Natural killer cell (primary cell): ENCODE data around the gene HCN1. TPM values are rescaled to one million over a fixed set of nuclear protein-coding genes. Genes with fewer than 3 reads are reported as not detected.
"Not testable (repeated sequence)": the region's sequence is repeated elsewhere in the genome, so short reads cannot be mapped to it uniquely, and the experiment has no call there.

Experiments used
- ATAC-seq, 3 donors: fragments of 150-1000 bp in 2 of 3; fragments of 200-7000 bp in 1 of 3; cut with Tn5 transposase; 1 replicate in 1 of 3; 2 replicates in 2 of 3; pipeline ENCODE4 v1.10.0; 2021; ENCODE audit warnings: mild to moderate bottlenecking in 2 of 3, moderate library complexity in 2 of 3
- DNase-seq, 2 donors: peaks; one replicate each; pipeline versions ENCODE4 v3.0.0 to v3.0.0-alpha.2; 2013 to 2021; ENCODE audit warnings: mixed read lengths in 1 of 2
- H3K27ac ChIP-seq: one replicate; pipeline ENCODE4 v1.5.1; 2013; ENCODE audit warnings: mild to moderate bottlenecking, low read length
- H3K27me3 ChIP-seq: one replicate; pipeline ENCODE4 v1.6.1; 2013; ENCODE audit warnings: low read length; ENCODE audit not compliant: control insufficient read depth, insufficient read depth
- H3K36me3 ChIP-seq: one replicate; pipeline ENCODE4 v1.6.1; 2013; ENCODE audit warnings: low read length; ENCODE audit not compliant: control insufficient read depth, insufficient read depth
- H3K4me1 ChIP-seq: one replicate; pipeline ENCODE4 v1.6.1; 2013; ENCODE audit warnings: low read length; ENCODE audit not compliant: control insufficient read depth, insufficient read depth
- H3K4me3 ChIP-seq: one replicate; pipeline ENCODE4 v1.5.1; 2013; ENCODE audit warnings: low read length
- H3K9me3 ChIP-seq: one replicate; pipeline ENCODE4 v1.6.1; 2013; ENCODE audit warnings: low read length; ENCODE audit not compliant: control insufficient read depth, insufficient read depth
- H3K27ac Mint-ChIP-seq, 2 donors: one replicate each; pipeline ENCODE4 v1.8.0; 2022; ENCODE audit warnings: mild to moderate bottlenecking in 2 of 2, mixed read lengths in 2 of 2, moderate library complexity in 1 of 2
- H3K27me3 Mint-ChIP-seq, 2 donors: one replicate each; pipeline ENCODE4 v1.8.0; 2022; ENCODE audit warnings: low read depth in 2 of 2, mixed read lengths in 2 of 2
- H3K36me3 Mint-ChIP-seq: one replicate; pipeline ENCODE4 v1.8.0; 2022; ENCODE audit warnings: mixed read lengths
- H3K4me1 Mint-ChIP-seq, 2 donors: one replicate each; pipeline ENCODE4 v1.8.0; 2022; ENCODE audit warnings: mixed read lengths in 2 of 2
- H3K4me3 Mint-ChIP-seq: one replicate; pipeline ENCODE4 v1.8.0; 2022; ENCODE audit warnings: mild to moderate bottlenecking, moderate library complexity, mixed read lengths
- H3K9me3 Mint-ChIP-seq, 2 donors: one replicate each; pipeline ENCODE4 v1.8.0; 2022; ENCODE audit warnings: mixed read lengths in 2 of 2
- WGBS: methylation state at CpG from one replicate; pipeline ENCODE4 v1.1.7; 2013; ENCODE audit warnings: missing lambda C conversion rate; ENCODE audit not compliant: insufficient coverage; 5-methylcytosine and 5-hydroxymethylcytosine counted together
- intact Hi-C: fragments of 100-400 bp; cut with micrococcal nuclease; formaldehyde crosslinking; loops from one replicate; pipeline ENCODE4 v1.14.2; 2022
- total RNA-seq, 4 donors: library from RNA; stranded (reverse); fragments of 120-200 nt in 1 of 4; gene quantifications; one replicate each; pipeline versions ENCODE4 v1.2.3 to v1.2.4, GENCODE V29; 2013 to 2022
- TF ChIP-seq, protein P1 (sequence below): fragments of 200-600 bp; IDR thresholded peaks from one replicate; pipeline ENCODE4 v1.8.0; 2022; ENCODE audit warnings: antibody characterized with exemption

HCN1 gene
- total RNA-seq, 3 donors from 2014 or later (not counting 1 experiment from before 2014, with no cell fraction given) = not detected

DNA sequence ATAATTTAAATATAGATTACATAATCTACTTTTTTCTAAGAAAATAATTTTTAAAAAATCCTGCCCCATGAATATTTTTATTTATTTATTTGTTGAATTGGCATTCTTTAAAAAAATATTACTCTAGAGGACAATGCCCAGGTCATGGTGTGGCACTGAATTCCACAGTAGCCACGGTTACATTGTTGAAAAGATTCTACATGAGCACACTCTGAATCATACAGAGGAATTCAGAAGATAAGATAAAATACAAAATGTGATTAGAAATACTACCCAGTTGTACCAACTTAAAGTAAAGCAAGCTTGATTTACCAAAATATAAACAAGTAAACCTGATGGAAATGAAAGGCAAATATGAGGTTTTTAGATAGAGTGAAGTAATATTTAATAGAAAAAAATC lies 183.7 kb downstream of the HCN1 start:
- Histone ChIP-seq H3K27me3 (no peaks in the 10 kb centered on the region), H3K27ac (no peak overlapping the region), H3K36me3 (no peaks in the 10 kb centered on the region), H3K9me3 (no peaks in the 10 kb centered on the region), H3K4me1 (no peaks in the 10 kb centered on the region), H3K4me3 (no peak overlapping the region)
- WGBS = no CpG with 5 or more reads among the region's 1 CpG
- no peaks in the 10 kb centered on the region for H3K36me3 Mint-ChIP-seq
- H3K4me3 Mint-ChIP-seq = no peak overlapping the region
- no peaks in the 10 kb centered on the region for H3K4me1 Mint-ChIP-seq
- H3K9me3 Mint-ChIP-seq = peaks cover 18 to 24% of the 10 kb centered on the region in 2 donors
- H3K27ac Mint-ChIP-seq = no peak overlapping the region
- TF ChIP-seq, protein P1, sequence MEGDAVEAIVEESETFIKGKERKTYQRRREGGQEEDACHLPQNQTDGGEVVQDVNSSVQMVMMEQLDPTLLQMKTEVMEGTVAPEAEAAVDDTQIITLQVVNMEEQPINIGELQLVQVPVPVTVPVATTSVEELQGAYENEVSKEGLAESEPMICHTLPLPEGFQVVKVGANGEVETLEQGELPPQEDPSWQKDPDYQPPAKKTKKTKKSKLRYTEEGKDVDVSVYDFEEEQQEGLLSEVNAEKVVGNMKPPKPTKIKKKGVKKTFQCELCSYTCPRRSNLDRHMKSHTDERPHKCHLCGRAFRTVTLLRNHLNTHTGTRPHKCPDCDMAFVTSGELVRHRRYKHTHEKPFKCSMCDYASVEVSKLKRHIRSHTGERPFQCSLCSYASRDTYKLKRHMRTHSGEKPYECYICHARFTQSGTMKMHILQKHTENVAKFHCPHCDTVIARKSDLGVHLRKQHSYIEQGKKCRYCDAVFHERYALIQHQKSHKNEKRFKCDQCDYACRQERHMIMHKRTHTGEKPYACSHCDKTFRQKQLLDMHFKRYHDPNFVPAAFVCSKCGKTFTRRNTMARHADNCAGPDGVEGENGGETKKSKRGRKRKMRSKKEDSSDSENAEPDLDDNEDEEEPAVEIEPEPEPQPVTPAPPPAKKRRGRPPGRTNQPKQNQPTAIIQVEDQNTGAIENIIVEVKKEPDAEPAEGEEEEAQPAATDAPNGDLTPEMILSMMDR = no peak
- DNase-seq (no peak), ATAC-seq (no peak)
- no peaks in the 10 kb centered on the region for H3K27me3 Mint-ChIP-seq
- intact Hi-C loops = no loop called here

DNA sequence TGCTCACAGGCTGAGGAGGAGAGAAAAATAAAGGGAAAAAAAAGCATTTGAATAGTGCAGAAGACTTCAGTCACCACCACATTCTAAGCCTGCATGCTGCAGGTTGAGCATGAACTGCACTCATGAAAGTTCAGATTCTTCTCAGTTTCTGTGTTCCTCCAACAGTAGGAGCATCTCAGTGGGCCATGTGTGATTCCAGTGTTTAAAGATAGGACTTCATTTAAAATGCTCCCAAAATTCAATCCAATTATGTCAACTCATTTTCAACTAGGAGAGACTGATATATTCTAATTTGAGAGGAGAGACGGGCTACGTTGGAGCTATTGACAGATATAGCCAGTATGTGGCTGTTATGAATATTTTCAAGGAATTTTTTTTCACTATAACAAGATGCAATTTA lies 186.8 kb downstream of the HCN1 start:
- Mint-ChIP-seq H3K9me3 (peaks cover 14 to 20% of the 10 kb centered on the region in 2 donors), H3K27ac (no peak overlapping the region), H3K36me3 (no peaks in the 10 kb centered on the region), H3K4me3 (no peak overlapping the region), H3K27me3 (no peaks in the 10 kb centered on the region), H3K4me1 (no peaks in the 10 kb centered on the region)
- ATAC-seq (no peak), DNase-seq (no peak)
- H3K27ac ChIP-seq = no peak overlapping the region
- no CpG with 5 or more reads among the region's 2 CpGs for WGBS
- H3K4me1 ChIP-seq = no peaks in the 10 kb centered on the region
- H3K4me3 ChIP-seq = no peak overlapping the region
- no peaks in the 10 kb centered on the region for H3K9me3 ChIP-seq
- TF ChIP-seq, protein P1 = no peak
- H3K27me3 ChIP-seq = no peaks in the 10 kb centered on the region
- intact Hi-C loops = no loop called here
- H3K36me3 ChIP-seq = no peaks in the 10 kb centered on the region

DNA sequence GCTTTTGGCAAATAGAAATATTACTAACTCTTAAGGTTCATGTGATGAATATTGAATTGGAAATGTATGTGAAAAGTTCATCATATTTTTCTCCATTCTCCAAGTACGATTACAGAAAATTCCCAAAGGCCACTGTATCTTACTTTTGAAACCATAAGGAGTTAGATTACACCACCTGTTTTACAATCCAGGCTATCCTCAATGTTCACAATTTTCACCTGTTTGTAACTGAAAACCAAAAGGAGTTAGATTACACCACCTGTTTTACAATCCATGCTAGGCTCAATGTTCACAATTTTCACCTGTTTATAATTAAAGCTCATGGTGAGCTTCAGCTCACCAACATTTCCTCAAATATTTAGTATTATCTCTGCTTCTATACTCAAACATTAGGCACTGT lies 188.0 kb downstream of the HCN1 start:
- H3K9me3 Mint-ChIP-seq = peaks cover 12 to 18% of the 10 kb centered on the region in 2 donors
- H3K27me3 ChIP-seq = no peaks in the 10 kb centered on the region
- H3K4me1 ChIP-seq = no peaks in the 10 kb centered on the region
- H3K27ac ChIP-seq = no peak overlapping the region
- no peak for ATAC-seq
- TF ChIP-seq, protein P1 = no peak
- intact Hi-C loops = no loop called here
- no peak overlapping the region for H3K27ac Mint-ChIP-seq
- H3K36me3 Mint-ChIP-seq = no peaks in the 10 kb centered on the region
- DNase-seq = no peak
- no peaks in the 10 kb centered on the region for H3K36me3 ChIP-seq
- no peaks in the 10 kb centered on the region for H3K27me3 Mint-ChIP-seq
- no peaks in the 10 kb centered on the region for H3K9me3 ChIP-seq
- H3K4me3 Mint-ChIP-seq = no peak overlapping the region
- WGBS = 86% methylated on average over 1 of the region's 1 CpG
- H3K4me3 ChIP-seq = no peak overlapping the region
- no peaks in the 10 kb centered on the region for H3K4me1 Mint-ChIP-seq

DNA sequence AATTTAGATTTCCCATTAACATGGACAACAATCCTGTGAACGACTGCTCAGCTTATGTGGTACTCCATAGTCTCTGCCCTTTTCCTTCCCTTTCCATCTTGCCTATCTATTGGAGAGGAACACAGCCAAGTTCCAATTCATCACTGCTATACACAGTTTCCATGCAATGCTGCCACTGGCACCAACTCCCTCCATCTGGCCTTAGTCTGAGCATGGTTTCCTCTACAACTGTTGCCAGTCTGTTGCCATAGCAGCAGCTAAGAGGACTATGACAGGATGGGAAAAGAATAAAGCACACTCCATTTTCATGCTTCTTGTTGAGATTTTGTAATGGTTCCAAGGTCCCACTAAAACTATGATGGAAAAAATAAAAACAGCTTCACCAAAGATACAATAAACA lies 189.0 kb downstream of the HCN1 start:
- Mint-ChIP-seq H3K27me3 (no peaks in the 10 kb centered on the region), H3K9me3 (peaks cover 13 to 15% of the 10 kb centered on the region in 2 donors), H3K4me3 (no peak overlapping the region), H3K27ac (no peak overlapping the region), H3K4me1 (no peaks in the 10 kb centered on the region), H3K36me3 (no peaks in the 10 kb centered on the region)
- ATAC-seq (no peak), DNase-seq (no peak)
- Histone ChIP-seq H3K36me3 (no peaks in the 10 kb centered on the region), H3K27ac (no peak overlapping the region), H3K27me3 (no peaks in the 10 kb centered on the region), H3K4me1 (no peaks in the 10 kb centered on the region), H3K9me3 (no peaks in the 10 kb centered on the region), H3K4me3 (no peak overlapping the region)
- TF ChIP-seq, protein P1 = no peak
- intact Hi-C loops = no loop called here
- WGBS = 5% methylated on average over 1 of the region's 1 CpG

DNA sequence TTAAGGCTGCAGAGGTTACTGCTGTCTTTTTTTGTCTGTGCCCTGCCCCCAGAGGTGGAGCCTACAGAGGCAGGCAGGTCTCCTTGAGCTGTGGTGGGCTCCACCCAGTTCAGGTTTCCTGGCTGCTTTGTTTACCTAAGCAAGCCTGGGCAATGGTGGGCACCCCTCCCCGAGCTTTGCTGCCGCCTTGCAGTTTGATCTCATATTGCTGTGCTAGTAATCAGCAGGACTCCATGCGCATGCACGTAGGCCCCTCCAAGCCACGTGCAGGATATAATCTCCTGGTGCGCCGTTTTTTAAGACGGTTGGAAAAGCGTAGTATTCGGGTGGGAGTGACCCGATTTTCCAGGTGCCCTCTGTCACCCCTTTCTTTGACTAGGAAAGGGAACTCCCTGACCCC lies 197.2 kb downstream of the HCN1 start:
- H3K9me3 Mint-ChIP-seq = peaks cover 6 to 11% of the 10 kb centered on the region in 2 donors
- H3K36me3 Mint-ChIP-seq, DNase-seq, H3K36me3 ChIP-seq, H3K4me1 ChIP-seq, H3K27me3 Mint-ChIP-seq, H3K4me3 Mint-ChIP-seq, ATAC-seq, H3K4me3 ChIP-seq, H3K4me1 Mint-ChIP-seq, H3K9me3 ChIP-seq, H3K27me3 ChIP-seq, H3K27ac Mint-ChIP-seq, H3K27ac ChIP-seq, intact Hi-C loops: not testable (repeated sequence)
- WGBS = 92% methylated on average over 11 of the region's 11 CpGs
